GM12878 (cell line): Measurements from ENCODE around the gene IRX4. TPM values are rescaled to one million over a fixed set of nuclear protein-coding genes. Genes with fewer than 3 reads are reported as not detected.

ENCODE experiments used
- ATAC-seq: fragments of 200-7000 bp; cut with Tn5 transposase; 3 replicates; pipeline ENCODE4 v1.9.1; 2020; ENCODE audit warnings: mild to moderate bottlenecking, moderate library complexity
- BruUV-seq: library from RNA; stranded (reverse); fragments of 400-500 nt; replicated peaks from 2 replicates; lab custom pipeline; 2021; lab: Mats Ljungman, UMichigan
- CTCF ChIA-PET: fragments of 300-600 bp; sonication (Branson Sonifier 250); formaldehyde crosslinking; extraction: SDS; loops from one replicate; lab custom pipeline; 2021; ENCODE audit warnings: inconsistent platforms; lab: Yijun Ruan, JAX
- POLR2A ChIA-PET: fragments of 350-600 bp; formaldehyde crosslinking; extraction: SDS; loops from one replicate; lab custom pipeline; 2021; ENCODE audit warnings: inconsistent platforms; lab: Charles Lee
- RAD21 ChIA-PET: fragments of 300-600 bp; sonication (Branson Sonifier 250); formaldehyde crosslinking; loops from one replicate; lab custom pipeline; 2023; ENCODE audit warnings: antibody characterized with exemption; ENCODE audit not compliant: unreplicated experiment; lab: Charles Lee
- SMC1A ChIA-PET: fragments of 300-600 bp; sonication (Branson Sonifier 250); formaldehyde crosslinking; loops from one replicate; lab custom pipeline; 2023; ENCODE audit not compliant: unreplicated experiment, uncharacterized antibody; lab: Charles Lee
- DNase-seq: peaks from one replicate; pipeline ENCODE4 v3.0.0-alpha.2; 2011; ENCODE audit warnings: low read depth, low spot score
- FAIRE-seq: peaks from 3 replicates; lab custom pipeline; 2011; peaks lifted over from hg19 to GRCh38; lab: Jason Lieb, UNC
- H2AFZ ChIP-seq: 2 replicates; pipeline ENCODE4 v1.6.0; 2011; ENCODE audit warnings: low read depth, low read length, control low read depth; ENCODE audit not compliant: control insufficient read depth
- H3K27ac ChIP-seq: 2 replicates; pipeline ENCODE4 v1.5.1; 2011; ENCODE audit warnings: control low read depth; ENCODE audit not compliant: control insufficient read depth, insufficient read depth
- H3K27me3 ChIP-seq, 2 experiments: replicated peaks in 1 of 2; 2 replicates each; pipeline versions ENCODE4 v1.6.0 to v1.6.1; 2011; ENCODE audit warnings: low read length in 1 of 2; ENCODE audit not compliant: control insufficient read depth in 2 of 2, insufficient read depth in 2 of 2
- H3K36me3 ChIP-seq, 2 experiments: 2 replicates each; pipeline ENCODE4 v1.5.1; 2011; ENCODE audit warnings: low read length in 1 of 2; ENCODE audit not compliant: control insufficient read depth in 2 of 2, insufficient read depth in 2 of 2
- H3K4me1 ChIP-seq: 2 replicates; pipeline ENCODE4 v1.6.1; 2011; ENCODE audit warnings: mild to moderate bottlenecking, low read length, moderate library complexity, mixed read lengths; ENCODE audit not compliant: control insufficient read depth, insufficient read depth
- H3K4me2 ChIP-seq: 2 replicates; pipeline ENCODE4 v1.6.0; 2011; ENCODE audit warnings: control low read depth; ENCODE audit not compliant: control insufficient read depth, insufficient read depth
- H3K4me3 ChIP-seq: fragments of 200-600 bp; sonication (generic); 2 replicates; pipeline ENCODE4 v1.5.1; 2016
- H3K79me2 ChIP-seq: 2 replicates; pipeline ENCODE4 v1.6.0; 2011; ENCODE audit warnings: low read length; ENCODE audit not compliant: control insufficient read depth, insufficient read depth
- H3K9ac ChIP-seq: 2 replicates; pipeline ENCODE4 v1.8.0; 2011; ENCODE audit warnings: low read length, control low read depth, mixed read lengths; ENCODE audit not compliant: control insufficient read depth, insufficient read depth
- H3K9me3 ChIP-seq: replicated peaks from 3 replicates; pipeline ENCODE4 v1.5.1; 2011; ENCODE audit warnings: mild to moderate bottlenecking, low read length; ENCODE audit not compliant: control insufficient read depth, insufficient read depth
- H4K20me1 ChIP-seq: 2 replicates; pipeline ENCODE4 v1.6.0; 2011; ENCODE audit not compliant: control insufficient read depth, insufficient read depth
- CBFB ChIP-seq: IDR thresholded peaks from 2 replicates; pipeline ENCODE4 v1.6.1; 2016; ENCODE audit warnings: antibody characterized with exemption, low read depth
- FOXK2 ChIP-seq: fragments of 450-650 bp; IDR thresholded peaks from 2 replicates; pipeline ENCODE4 v1.6.1; 2017; ENCODE audit warnings: mild to moderate bottlenecking, moderate library complexity
- KAT2A ChIP-seq: conservative IDR thresholded peaks from 2 replicates; pipeline ENCODE4 v1.6.1; 2011; ENCODE audit warnings: low read depth, low read length; ENCODE audit not compliant: control insufficient read depth
- POU2F2 ChIP-seq: IDR thresholded peaks from 3 replicates; pipeline ENCODE4 v1.6.1; 2011; ENCODE audit warnings: low read depth, mild to moderate bottlenecking, low read length, borderline replicate concordance
- RFX5 ChIP-seq: IDR thresholded peaks from 2 replicates; pipeline ENCODE4 v1.6.1; 2011; ENCODE audit warnings: low read depth, low read length, improper control_type of control experiment
- SREBF2 ChIP-seq: IDR thresholded peaks from 2 replicates; pipeline ENCODE4 v1.6.1; 2012; ENCODE audit warnings: mild to moderate bottlenecking, low read length
- ZNF622 ChIP-seq: fragments of 450-650 bp; IDR thresholded peaks from 2 replicates; pipeline ENCODE4 v1.6.1; 2017; ENCODE audit warnings: mild to moderate bottlenecking, inconsistent platforms
- ZZZ3 ChIP-seq: IDR thresholded peaks from 2 replicates; pipeline ENCODE4 v1.6.1; 2011; ENCODE audit warnings: low read depth; ENCODE audit not compliant: control insufficient read depth, insufficient read length
- WGBS: methylation state at CpG from one replicate; pipeline ENCODE4 v1.1.6; 2016; ENCODE audit warnings: low lambda C conversion rate; ENCODE audit not compliant: insufficient replicate concordance, insufficient coverage; ENCODE audit errors: missing lambda C conversion rate; 5-methylcytosine and 5-hydroxymethylcytosine counted together
- in situ Hi-C: fragments of 300-500 bp; cut with MboI; formaldehyde crosslinking; loops from 9 replicates; pipeline ENCODE4 v1.14.3; 2018; ENCODE audit warnings: mixed read lengths
- intact Hi-C: fragments of 100-400 bp; cut with micrococcal nuclease; formaldehyde crosslinking; loops from one replicate; pipeline ENCODE4 v1.14.2; 2022; ENCODE audit not compliant: unreplicated experiment
- polyA plus RNA-seq, 11 experiments: library from polyadenylated mRNA; depleted of rRNA in 4 of 11; unstranded in 6 of 11; stranded (reverse) in 5 of 11; fragments of >200 nt; fragmentation: Nextera tagmentation in 4 of 11; fragmentation: Illumina TruSeq in 1 of 11; extraction: Ambion mirVana in 4 of 11; extraction: Trizol in 1 of 11; gene quantifications; 1 replicate in 1 of 11; 2 replicates in 10 of 11; pipeline versions ENCODE4 v1.2.1 to v1.2.3, GENCODE V29; 2011 to 2016; ENCODE audit warnings: inconsistent platforms in 2 of 11, missing spikeins in 2 of 11, low read depth in 1 of 11
- total RNA-seq, 4 experiments: library from RNA; depleted of rRNA in 3 of 4; stranded (reverse); fragments of >200 nt in 3 of 4; fragmentation: Illumina TruSeq in 1 of 4; extraction: Trizol in 1 of 4; gene quantifications; 2 replicates each; pipeline versions ENCODE4 v1.2.1 to v1.2.3, GENCODE V29; 2013 to 2021
- TF ChIP-seq, protein P1 (sequence below): fragments of 450-650 bp; IDR thresholded peaks from 2 replicates; pipeline ENCODE4 v1.6.1; 2017; ENCODE audit warnings: low read depth, mild to moderate bottlenecking, moderate library complexity
- TF ChIP-seq, protein P2 (sequence below): IDR thresholded peaks from 2 replicates; pipeline ENCODE4 v1.6.1; 2012; ENCODE audit warnings: low read length, inconsistent platforms
- TF ChIP-seq, protein P3 (sequence below): IDR thresholded peaks from 2 replicates; pipeline ENCODE4 v1.6.1; 2011; ENCODE audit warnings: borderline replicate concordance, low read depth, mild to moderate bottlenecking, moderate library complexity, low read length; ENCODE audit not compliant: insufficient read depth, poor library complexity, severe bottlenecking
- TF ChIP-seq, protein P4 (sequence below): IDR thresholded peaks from 2 replicates; pipeline ENCODE4 v1.6.1; 2011; ENCODE audit warnings: low read depth, low read length, improper control_type of control experiment, borderline replicate concordance
- TF ChIP-seq, protein P5 (sequence below): fragments of 450-650 bp; IDR thresholded peaks from 2 replicates; pipeline ENCODE4 v1.6.1; 2016; ENCODE audit warnings: mild to moderate bottlenecking, moderate library complexity, borderline replicate concordance

IRX4 gene
- total and polyA plus RNA-seq, 10 of the 15 experiments (the other 5 are each of a cell fraction or from before 2014, with no cell fraction given): not detected

DNA sequence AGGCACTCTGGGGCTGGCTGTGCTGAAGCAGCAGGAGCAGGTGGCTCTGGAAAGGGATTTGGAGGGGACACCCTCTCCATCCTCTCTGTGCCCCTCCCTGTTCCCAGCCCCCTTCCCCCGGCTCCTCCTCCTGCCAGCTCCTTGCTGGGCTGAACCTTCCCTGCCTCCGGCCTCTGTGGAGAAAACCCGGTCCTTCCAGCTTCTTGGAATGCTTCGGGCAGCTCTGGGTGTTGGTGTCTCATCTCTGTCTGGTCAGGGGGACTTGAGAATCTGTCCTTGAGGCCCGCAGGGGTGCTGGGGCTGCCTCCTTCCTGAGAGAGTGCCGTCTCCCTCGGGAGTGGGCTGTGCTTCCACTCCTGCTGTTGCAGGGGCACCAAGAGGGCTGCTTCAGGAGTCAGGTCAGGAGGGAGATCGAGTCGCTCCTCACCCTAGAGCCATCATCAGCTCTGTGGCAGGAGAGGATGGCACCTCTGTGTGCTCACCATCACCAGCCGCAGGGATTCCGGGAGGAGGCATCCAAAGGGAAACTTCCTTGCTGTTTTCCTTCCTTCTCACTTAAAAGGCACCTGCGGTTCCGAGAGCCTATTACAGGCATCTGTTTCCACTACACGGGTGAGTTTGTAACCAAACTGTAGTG is 50.9 kb downstream of the IRX4 start (continued):
- TF ChIP-seq, protein P1, sequence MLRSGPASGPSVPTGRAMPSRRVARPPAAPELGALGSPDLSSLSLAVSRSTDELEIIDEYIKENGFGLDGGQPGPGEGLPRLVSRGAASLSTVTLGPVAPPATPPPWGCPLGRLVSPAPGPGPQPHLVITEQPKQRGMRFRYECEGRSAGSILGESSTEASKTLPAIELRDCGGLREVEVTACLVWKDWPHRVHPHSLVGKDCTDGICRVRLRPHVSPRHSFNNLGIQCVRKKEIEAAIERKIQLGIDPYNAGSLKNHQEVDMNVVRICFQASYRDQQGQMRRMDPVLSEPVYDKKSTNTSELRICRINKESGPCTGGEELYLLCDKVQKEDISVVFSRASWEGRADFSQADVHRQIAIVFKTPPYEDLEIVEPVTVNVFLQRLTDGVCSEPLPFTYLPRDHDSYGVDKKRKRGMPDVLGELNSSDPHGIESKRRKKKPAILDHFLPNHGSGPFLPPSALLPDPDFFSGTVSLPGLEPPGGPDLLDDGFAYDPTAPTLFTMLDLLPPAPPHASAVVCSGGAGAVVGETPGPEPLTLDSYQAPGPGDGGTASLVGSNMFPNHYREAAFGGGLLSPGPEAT: no peak
- TF ChIP-seq FOXK2 (no peak), SREBF2 (no peak), KAT2A (no peak), POU2F2 (no peak), RFX5 (no peak)
- TF ChIP-seq, protein P2, sequence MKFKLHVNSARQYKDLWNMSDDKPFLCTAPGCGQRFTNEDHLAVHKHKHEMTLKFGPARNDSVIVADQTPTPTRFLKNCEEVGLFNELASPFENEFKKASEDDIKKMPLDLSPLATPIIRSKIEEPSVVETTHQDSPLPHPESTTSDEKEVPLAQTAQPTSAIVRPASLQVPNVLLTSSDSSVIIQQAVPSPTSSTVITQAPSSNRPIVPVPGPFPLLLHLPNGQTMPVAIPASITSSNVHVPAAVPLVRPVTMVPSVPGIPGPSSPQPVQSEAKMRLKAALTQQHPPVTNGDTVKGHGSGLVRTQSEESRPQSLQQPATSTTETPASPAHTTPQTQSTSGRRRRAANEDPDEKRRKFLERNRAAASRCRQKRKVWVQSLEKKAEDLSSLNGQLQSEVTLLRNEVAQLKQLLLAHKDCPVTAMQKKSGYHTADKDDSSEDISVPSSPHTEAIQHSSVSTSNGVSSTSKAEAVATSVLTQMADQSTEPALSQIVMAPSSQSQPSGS: no peak

DNA sequence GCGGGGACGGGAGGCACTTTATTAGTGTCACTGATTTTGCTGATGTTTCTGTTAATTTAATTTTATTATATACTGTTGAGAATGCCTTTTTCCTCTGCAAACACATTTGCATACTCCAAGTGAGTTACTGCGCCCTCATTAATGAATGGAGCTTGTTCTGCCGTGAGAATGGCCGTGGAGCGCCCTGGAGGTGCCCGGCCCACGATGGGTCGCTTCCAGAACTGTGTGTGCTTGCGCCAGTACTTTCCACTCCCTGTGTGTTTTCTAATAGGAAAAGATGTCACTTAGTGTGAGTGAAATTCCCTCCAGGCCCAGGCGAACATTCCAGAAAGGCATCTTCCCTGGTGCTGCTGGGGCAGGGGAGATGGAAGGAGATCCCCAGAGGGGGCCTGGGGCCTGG is 51.5 kb downstream of the IRX4 start:
- in situ Hi-C loops: no loop called here
- Histone ChIP-seq H3K9ac (no peak overlapping the region), H3K4me2 (no peak overlapping the region), H3K27ac (no peak overlapping the region), H3K9me3 (no peaks in the 10 kb centered on the region), H3K27me3 (no peaks in the 10 kb centered on the region), H3K4me1 (no peaks in the 10 kb centered on the region), H3K4me3 (no peak overlapping the region), H3K79me2 (no peaks in the 10 kb centered on the region), H4K20me1 (no peaks in the 10 kb centered on the region), H3K36me3 (peaks cover 0 to under 1% of the 10 kb centered on the region in 2 experiments; a peak in 2 of 4 replicates), H2AFZ (no peak overlapping the region)
- DNase-seq (no peak), FAIRE-seq (no peak), ATAC-seq (no peak)
- WGBS: 91% methylated on average over 11 of the region's 11 CpGs
- ChIA-PET SMC1A (no interaction called here), CTCF (no interaction called here), RAD21 (no interaction called here), POLR2A (no interaction called here)
- TF ChIP-seq, protein P3, sequence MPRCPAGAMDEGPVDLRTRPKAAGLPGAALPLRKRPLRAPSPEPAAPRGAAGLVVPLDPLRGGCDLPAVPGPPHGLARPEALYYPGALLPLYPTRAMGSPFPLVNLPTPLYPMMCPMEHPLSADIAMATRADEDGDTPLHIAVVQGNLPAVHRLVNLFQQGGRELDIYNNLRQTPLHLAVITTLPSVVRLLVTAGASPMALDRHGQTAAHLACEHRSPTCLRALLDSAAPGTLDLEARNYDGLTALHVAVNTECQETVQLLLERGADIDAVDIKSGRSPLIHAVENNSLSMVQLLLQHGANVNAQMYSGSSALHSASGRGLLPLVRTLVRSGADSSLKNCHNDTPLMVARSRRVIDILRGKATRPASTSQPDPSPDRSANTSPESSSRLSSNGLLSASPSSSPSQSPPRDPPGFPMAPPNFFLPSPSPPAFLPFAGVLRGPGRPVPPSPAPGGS: no peak
- TF ChIP-seq ZNF622: no peak
- no peak for TF ChIP-seq ZZZ3
- TF ChIP-seq, protein P4, sequence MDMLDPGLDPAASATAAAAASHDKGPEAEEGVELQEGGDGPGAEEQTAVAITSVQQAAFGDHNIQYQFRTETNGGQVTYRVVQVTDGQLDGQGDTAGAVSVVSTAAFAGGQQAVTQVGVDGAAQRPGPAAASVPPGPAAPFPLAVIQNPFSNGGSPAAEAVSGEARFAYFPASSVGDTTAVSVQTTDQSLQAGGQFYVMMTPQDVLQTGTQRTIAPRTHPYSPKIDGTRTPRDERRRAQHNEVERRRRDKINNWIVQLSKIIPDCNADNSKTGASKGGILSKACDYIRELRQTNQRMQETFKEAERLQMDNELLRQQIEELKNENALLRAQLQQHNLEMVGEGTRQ: no peak
- TF ChIP-seq, protein P5, sequence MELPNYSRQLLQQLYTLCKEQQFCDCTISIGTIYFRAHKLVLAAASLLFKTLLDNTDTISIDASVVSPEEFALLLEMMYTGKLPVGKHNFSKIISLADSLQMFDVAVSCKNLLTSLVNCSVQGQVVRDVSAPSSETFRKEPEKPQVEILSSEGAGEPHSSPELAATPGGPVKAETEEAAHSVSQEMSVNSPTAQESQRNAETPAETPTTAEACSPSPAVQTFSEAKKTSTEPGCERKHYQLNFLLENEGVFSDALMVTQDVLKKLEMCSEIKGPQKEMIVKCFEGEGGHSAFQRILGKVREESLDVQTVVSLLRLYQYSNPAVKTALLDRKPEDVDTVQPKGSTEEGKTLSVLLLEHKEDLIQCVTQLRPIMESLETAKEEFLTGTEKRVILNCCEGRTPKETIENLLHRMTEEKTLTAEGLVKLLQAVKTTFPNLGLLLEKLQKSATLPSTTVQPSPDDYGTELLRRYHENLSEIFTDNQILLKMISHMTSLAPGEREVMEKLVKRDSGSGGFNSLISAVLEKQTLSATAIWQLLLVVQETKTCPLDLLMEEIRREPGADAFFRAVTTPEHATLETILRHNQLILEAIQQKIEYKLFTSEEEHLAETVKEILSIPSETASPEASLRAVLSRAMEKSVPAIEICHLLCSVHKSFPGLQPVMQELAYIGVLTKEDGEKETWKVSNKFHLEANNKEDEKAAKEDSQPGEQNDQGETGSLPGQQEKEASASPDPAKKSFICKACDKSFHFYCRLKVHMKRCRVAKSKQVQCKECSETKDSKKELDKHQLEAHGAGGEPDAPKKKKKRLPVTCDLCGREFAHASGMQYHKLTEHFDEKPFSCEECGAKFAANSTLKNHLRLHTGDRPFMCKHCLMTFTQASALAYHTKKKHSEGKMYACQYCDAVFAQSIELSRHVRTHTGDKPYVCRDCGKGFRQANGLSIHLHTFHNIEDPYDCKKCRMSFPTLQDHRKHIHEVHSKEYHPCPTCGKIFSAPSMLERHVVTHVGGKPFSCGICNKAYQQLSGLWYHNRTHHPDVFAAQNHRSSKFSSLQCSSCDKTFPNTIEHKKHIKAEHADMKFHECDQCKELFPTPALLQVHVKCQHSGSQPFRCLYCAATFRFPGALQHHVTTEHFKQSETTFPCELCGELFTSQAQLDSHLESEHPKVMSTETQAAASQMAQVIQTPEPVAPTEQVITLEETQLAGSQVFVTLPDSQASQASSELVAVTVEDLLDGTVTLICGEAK: no peak
- no peak for TF ChIP-seq CBFB
- BruUV-seq: no TSS peak
- intact Hi-C loops: no loop called here
